Colon (tissue), 2 donors: ENCODE data around the gene AIPL1.

ENCODE experiments used
- FAIRE-seq: peaks from 2 replicates; lab custom pipeline; 2012; peaks lifted over from hg19 to GRCh38; lab: Jason Lieb, UNC
- donor health status: control.
- donor health status: control.

The AIPL1 gene

DNA sequence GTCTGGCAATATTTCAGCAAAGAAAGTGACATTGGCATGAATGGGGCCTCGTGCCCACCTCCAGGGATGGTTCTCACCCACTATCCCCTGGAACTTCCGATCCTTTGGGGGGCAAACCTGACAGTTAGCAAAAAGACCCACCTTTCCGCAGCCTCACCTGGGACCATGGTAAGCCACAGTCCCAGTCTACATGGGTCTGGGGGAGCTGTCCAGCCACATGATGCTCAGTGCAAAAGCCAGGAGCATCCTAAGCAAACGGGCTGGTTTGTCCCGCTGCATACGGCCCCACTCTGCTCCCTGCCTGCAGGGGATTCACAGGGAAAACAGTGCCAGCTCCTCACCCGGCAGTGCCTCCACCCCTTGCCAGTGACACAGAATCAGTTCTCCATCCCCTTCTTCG lies 19.3 kb downstream of the AIPL1 start:
- no peak for FAIRE-seq

DNA sequence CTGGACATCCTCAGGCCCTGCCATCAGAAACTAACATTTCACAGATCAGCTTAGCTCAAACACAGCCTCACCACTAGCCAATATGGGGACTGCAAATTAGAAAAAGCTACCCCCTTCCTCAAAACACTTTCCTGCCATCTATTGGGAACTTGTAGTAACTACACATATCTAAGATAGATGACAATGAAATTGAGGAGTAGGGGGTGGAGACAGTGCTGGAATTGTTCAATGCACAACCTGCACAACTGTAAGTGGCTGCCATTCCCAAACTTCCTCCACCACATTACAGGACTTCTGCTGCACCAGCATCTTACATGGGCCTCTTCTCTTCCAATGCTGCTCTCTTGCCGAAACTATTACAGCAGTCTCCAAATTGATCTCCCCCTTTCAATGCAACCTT lies 21.9 kb downstream of the AIPL1 start:
- FAIRE-seq, result no peak

DNA sequence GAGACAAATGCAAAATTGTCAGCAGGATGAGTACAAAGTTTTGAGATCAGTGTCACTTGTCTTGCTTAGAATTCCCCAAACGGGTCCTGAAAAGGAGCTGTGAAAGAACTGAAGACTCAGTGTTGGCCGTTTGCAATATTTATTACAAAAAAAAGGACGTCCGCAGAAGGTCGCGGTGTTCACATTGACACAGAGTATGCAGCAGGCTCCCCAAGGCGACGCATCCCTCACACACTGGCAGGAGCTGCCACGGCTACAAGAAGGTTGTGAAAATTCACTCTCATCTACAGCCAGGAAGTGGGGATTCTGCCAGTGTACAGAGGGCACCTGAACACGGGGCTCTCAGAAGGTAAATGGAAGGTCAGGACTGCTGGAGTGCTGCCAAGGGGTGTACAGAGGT lies 26.2 kb downstream of the AIPL1 start:
- FAIRE-seq, result no peak

DNA sequence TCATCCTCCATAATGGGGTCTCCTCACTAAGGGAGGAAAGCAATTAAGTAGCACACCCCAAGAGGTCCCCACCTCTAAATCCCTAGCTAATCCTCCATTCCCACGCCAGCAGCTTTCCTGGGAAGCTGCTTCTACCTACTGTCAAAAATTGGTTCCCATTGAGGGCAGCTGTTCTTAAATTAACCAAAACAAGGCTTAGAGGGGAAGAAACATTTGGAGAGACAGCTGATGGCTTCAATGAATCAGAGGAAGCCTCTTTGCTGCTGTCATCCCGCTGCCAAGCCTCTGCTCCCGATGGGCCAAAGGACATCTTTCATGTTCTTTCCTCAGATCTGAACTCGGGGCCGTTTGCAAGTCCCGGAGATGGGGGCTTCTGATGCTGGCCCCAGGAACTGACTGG lies 26.6 kb downstream of the AIPL1 start:
- FAIRE-seq, result no peak

DNA sequence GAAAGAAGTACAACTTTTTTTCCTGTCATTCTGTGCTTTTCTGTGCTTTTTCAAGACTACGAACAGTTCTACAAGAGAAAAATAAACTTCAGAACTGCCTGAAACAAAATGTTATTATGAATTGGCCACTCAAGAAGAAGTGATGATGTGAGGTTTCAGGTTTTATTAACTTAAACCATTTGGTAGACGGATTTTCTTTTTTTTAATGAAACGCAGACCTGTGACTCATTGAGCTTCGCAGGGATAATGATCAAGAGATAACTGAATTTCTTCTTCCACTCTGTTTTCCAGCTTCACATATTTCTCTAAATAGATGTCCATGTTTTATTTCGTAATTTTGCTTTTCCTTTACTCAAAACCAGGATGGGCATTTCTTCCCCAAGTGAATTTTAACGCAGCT lies 32.7 kb downstream of the AIPL1 start:
- no peak for FAIRE-seq

DNA sequence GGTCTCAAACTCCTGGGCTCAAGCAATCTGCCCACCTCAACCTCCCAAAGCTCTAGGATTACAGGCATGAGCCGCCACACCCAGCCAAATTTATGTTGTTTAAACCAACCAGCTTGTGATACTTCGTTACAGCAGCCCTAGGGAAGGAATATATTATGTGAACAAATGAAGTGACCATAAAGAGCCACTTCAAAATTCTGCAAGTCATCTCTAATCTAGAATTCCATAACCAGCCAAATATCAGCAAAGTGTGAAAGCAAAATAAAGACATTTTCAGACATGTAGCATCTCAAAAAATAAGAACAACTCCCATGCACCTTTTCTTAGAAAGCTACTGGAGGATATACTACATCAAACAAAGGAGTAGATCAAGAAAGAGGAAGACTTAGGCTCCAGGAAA lies 36.0 kb downstream of the AIPL1 start:
- no peak for FAIRE-seq

DNA sequence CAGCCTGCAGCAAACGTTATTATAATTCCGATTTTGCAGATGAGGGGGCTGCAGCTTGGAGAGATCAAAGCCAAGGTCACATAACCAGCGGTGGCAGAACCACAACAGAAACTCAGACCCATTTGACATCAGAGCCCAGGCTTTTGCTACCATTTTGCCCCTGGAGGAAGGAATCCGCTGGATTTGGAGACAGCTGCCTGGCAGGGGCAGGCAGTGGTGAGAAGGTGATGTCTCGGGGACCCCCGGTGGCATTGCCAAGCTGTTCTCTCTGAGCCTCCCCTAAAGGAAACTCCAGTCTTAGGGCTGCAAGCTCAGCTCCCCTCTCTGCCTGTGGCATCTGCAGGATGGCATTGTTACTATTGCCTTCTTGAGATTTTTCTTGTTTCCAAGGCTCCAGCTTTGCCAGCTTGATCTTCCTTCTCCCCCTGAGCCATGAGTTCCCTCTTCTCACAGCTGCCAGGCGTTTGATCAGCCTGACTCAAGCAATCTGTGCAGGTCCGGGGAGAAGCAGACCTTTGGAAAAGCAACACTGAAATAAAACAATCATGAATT lies 40.8 kb downstream of the AIPL1 start:
- no peak for FAIRE-seq

DNA sequence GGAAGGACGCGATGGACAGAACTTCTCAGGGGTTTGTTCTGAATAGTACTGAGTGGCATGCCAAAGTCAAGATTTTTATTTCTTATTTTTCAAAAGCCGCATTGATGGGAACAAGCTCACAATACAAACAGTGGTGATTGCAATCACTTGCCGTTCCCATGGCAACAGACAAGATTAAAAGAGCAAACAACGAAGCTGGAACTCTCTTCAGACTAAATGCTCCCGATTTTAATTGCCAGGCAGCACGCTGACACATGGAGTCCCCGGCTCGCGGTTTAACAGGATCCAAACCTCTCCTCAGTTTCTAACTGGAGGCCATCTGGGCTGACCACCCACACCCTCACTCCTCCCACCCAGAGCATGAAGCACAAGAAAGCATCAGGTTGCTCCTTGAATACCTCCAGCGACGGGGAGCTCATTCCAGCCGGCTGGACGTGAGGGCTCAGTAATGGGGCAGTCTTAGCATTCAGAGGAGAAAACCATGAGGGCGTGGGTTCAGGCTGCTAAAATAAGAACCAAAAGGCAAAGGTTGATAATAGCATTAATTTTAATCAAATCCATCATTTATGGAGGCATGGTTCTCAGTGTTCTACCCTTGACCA lies 41.5 kb downstream of the AIPL1 start:
- FAIRE-seq, result no peak

DNA sequence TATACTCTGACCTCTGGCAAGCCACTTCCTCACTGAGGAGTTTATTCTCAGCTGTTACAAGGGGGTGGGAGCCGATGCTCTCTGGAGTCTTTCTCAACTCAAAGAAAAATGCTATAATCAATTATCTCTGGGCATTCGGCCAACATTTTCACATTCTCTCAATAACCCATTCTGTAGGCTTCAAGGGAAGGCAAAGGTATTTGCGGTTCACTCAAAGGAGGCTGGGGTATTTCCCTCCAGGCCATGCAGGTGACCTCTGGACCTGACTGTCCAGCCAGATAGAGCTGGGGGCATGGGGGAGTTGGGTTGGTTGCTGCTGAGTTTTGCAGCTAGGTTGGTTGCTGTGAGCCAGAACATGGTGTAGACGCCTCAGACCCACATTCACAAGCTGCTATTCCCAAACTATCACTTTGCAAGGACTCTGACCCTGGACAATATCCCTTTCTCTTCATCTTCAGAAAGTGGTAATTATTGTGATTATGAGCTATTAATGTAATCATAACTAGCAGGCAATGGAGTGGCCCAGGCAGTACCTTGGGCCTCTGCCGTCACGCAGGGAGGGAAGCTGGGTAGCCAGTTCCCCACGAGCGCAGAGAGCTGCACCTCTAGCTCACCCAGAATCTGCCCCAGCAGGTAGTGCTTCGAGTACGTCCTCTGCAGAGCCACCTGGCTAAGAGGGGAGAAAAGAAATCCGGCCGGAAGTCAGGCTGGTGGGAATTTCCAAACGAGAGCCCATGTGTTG lies 42.1 kb downstream of the AIPL1 start:
- FAIRE-seq, result no peak

DNA sequence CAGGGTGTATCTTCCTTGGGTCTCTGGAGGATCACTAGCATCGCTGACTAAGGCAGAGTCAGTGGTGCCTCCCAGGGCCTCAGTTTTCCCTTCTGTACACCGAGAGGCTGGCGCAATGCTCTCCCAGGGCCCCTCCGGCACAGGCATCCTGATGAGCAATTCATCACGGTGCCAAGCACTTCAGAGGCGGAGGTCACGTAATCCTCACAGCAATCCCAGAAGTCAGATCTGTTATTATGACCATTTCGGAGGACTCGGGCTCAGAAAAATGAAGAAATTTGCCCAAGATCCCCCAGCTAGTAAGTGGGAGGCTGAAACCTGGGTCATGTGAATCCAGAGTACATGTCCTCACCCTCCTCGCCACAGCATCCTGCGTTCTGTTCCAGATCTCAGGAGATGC lies 46.5 kb downstream of the AIPL1 start:
- FAIRE-seq, result no peak

DNA sequence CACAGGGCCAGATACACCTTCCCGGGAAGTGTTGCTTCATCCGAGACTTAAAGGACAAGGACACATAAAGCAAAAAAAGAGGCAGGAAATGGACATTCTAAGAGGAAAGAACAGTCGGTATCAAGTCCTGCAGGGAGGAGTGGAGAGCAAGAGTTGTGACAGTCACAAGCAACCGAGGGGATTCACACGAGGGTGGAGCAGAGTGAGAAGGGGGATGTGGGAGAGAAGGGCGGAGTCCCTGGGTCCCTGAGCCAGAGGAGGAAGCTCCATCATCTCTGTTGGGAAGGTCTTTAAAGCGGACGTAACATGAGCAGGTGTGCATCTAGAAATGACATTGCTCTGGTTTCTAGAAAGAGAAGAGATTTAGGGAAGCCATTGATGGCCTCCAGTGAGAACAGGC lies 47.1 kb downstream of the AIPL1 start:
- no peak for FAIRE-seq

DNA sequence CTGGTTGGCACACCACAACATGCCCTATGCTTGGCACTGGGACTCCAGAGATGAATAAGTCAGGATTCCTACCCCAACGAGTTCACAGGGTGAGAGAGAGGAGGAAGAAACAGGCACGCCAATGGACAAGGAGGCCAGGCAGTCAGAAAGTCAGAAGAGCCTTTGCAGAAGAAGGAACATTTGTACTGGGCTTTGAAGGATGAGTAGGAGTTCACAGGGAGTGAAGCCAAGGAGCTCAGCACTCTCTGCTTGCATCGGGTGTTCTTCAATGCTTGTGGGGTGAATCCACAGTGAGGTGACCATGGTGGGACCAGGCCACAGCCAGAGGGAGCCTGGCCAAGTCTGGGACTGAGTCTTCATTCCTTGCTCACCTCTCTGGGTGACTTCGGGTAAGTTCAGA lies 47.5 kb downstream of the AIPL1 start:
- FAIRE-seq, result no peak

DNA sequence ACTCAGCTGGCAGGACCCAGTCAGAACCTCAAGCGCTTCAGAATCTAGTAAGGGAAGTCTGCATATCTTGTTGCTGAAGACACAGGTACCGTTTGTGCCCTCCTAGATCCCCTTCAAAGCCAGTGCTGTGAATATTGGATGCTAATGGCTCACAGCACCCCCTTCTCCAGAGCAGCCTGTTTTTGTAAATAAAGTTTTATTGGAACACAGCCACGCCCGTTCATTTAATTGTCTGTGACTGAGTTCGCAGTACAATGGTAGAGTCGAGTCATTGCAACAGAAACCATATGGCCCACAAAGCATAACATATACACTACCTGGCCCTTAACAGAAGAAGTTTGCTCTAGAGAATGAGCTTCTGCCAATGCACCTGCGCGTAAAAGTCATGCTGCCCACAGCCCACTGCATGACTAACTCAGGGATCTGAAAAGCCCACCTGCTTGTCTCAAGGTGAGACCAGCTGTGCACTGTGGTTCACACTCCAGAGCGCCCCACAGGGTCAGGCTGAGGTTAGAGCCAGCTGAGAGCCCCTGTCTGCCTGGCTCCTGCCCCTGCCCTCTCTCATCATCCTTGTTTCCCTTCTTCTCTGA lies 48.8 kb downstream of the AIPL1 start:
- no peak for FAIRE-seq

DNA sequence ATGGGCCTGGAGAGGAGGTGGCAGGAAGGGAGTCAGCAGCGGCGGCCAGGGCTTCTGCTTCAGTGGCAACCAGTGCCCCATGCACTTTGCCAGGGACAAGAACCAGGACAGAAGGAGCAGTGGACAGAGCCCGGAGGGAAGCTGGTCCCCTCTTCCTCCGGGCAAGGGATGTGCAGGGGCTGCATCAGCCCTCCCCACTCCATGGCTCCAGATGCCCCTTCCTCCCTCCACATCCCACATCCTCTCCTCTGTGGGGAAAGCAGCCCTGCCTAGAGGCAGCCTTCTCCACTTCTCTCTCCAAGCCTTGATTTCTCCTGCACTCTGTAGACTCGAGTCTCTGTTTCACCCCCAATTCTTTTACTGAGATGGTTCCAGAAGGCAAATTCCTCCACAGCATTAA lies 50.4 kb downstream of the AIPL1 start:
- no peak for FAIRE-seq

DNA sequence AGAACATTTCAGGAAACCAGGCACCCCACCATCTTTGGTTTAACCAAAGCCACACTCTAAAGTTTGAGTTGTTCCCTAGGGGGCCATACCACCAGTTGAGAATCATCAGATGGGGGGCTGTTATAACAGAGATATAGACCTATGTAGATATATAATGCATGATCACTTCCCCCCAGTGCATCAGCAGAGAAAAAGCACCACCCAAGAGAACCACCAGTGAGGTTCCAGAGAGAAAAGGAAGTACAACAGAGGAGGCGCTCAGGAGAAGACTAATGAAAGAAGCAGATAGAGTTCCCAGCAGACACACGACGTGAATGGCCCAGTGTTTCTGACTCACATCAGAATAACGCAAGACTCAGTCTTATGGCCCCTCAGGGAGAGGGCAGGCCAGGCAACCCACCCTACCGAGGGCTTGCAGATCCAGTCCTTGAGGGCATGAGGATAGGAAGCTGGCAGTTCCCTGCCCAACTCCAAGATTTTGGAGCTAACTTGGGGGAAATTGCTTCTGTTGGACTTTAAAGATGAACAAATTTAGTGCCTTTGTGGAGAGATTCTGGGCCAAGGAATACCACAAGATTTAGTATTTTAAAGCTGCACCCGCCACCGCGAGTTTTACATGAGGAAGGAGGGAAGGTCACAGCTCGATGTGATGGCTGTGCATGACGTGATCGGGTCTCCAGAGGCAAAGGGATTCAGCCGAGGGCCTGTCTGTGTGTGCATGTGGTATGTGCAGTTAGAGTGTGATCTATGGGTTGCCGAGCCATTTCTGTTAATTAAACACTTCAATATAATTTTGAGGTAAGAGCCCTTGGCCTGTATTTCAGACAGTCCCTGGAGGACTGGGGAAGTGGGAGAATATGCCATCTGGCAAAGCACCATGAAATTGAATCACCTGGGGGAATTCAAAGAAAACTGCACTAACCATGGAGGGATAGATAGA lies 53.1 kb downstream of the AIPL1 start:
- FAIRE-seq, result no peak

DNA sequence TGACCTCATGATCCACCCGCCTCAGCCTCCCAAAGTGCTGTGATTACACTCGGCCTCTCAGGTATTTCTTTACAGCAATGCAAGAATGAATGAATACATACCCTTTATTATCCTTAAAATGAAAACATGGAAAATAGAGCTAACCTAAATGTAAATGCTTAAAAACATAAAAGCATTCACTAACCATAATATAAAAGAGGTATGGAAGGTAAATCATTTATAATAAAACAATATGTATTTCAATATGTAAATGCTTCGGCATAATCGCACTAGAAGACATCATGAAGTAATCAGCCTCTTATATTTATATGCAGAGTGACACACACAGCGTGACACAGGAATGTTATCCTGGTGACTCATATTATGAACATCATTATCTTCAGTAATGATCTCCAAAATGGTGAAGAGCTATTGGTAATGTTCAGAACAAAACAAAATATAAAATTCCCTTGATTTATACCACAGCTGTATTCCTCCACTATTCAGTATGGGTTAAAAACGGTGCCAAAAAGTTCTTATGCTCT lies 53.9 kb downstream of the AIPL1 start:
- FAIRE-seq, result no peak

DNA sequence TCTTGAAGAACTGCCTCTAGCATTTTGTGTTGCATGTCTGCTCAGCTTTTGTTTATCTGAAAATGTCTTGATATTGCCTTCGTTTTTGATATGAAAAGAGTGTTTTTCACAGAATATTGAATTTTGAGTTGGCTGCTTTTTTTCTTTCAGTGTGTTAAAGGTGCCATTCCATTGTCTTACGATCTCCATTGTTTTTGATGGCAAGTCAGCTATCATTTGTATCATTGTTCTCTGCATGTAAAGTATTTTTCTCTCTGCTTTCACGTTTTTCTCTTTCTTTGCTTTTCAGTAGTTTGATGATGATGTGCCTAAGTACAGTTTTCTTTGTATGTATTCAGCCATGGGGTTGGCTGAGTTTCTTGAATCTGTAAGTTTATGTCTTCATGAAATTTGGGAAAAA lies 57.0 kb downstream of the AIPL1 start:
- no peak for FAIRE-seq

DNA sequence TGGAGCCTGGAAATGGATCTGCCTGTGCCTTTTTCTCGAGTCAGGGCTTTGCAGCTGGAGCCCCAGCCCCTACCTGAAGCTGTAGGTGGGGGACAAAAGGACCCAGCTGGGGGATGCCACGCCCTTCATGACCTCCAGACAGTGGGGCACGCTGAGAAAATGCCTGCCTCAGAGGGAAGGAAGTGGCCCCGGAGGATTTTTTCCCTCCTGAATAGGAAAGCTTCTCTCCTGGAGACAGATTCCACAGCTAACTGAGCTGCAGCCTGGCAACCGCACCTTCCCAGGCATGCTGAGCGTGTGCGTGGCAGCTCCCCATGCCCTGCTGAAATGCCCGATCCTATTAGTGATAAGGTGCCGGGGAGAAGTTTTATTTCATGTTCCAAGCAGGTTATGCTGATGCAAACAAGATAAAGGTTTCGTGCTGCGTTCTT lies 58.0 kb downstream of the AIPL1 start:
- FAIRE-seq, result no peak

DNA sequence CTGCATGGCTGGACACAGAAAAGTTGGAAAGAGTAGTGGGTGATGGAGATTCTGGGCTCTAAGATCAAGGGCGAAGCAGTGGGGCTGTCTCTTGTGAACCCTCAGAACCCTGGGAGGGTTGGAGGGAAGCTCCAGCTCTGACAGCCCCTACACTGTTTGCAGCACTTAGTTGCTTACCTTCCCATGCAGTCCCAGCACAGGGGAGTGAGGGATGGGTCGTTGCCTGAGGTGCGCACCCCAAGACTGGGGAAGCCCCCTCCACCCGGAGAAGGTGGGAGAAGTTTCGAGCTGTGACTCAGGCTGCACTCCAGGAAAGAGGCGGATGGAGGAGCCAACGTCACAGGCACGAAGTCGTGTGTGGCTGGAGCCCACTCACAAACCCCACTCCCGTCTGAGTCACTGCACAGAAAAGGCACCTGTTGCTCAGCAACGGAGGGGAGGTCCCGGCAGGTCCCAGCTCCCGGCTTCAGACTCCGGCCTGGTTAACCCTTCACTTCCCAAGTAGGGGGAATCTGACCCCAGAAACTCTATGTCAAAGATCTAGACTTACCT lies 60.1 kb downstream of the AIPL1 start:
- no peak for FAIRE-seq

DNA sequence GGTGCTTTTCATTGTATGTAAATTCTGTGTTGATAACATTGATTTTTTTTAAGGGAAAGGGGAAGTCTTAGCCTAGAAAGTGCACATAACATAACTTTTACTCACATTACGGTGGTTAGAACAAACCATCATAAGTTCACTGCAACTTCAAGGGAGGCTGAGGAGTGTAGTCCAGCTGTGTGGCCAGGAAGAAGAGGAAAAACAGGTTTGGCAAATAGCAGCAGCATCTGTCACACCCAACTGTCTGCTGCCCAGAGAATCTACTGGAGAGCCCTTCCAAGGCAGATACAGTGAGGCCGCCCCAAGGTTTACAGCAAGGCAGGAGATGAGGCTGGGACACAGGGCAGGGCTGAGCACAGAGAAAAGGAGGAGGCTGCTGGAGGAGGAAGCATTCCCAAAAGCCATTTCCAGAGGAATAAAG lies 60.6 kb downstream of the AIPL1 start:
- FAIRE-seq, result no peak
